ENCODE measurements around the gene FBRS. TPM values are rescaled to one million over a fixed set of nuclear protein-coding genes. Genes with fewer than 3 reads are reported as not detected.
"Not testable (repeated sequence)": the region's sequence is repeated elsewhere in the genome, so short reads cannot be mapped to it uniquely, and the experiment has no call there.

Gene FBRS
- polyA plus RNA-seq (ENCODE audit: insufficient read length in 10 of 10) = 10 to 100 TPM; 25.1 to 38.8 (median 35.1) TPM
- long read RNA-seq, donor 1, partial matches to known transcripts = 0 of 2 reads
- long read RNA-seq, donor 1, other reads (novel, unspliced or antisense) = 0 of 2 reads
- long read RNA-seq, donor 2, partial matches to known transcripts = 0 of 3 reads
- long read RNA-seq, donor 2, other reads (novel, unspliced or antisense) = 0 of 3 reads
- long read RNA-seq, donor 3 = 0 reads
- long read RNA-seq, donor 4, partial matches to known transcripts = 0 of 3 reads
- long read RNA-seq, donor 4, other reads (novel, unspliced or antisense) = 0 of 3 reads
- long read RNA-seq, donor 5, partial matches to known transcripts = 7 of 9 reads
- long read RNA-seq, donor 5, other reads (novel, unspliced or antisense) = 0 of 9 reads
- long read RNA-seq, donor 6, full-length matches to known transcripts = 1 of 6 reads
- long read RNA-seq, donor 6, partial matches to known transcripts = 5 of 6 reads
- long read RNA-seq, donor 6, other reads (novel, unspliced or antisense) = 0 of 6 reads
- long read RNA-seq, donor 7, partial matches to known transcripts = 0 of 2 reads
- long read RNA-seq, donor 7, other reads (novel, unspliced or antisense) = 0 of 2 reads
- long read RNA-seq, donor 8 = 0 reads
- long read RNA-seq, donor 9 = 0 reads

DNA sequence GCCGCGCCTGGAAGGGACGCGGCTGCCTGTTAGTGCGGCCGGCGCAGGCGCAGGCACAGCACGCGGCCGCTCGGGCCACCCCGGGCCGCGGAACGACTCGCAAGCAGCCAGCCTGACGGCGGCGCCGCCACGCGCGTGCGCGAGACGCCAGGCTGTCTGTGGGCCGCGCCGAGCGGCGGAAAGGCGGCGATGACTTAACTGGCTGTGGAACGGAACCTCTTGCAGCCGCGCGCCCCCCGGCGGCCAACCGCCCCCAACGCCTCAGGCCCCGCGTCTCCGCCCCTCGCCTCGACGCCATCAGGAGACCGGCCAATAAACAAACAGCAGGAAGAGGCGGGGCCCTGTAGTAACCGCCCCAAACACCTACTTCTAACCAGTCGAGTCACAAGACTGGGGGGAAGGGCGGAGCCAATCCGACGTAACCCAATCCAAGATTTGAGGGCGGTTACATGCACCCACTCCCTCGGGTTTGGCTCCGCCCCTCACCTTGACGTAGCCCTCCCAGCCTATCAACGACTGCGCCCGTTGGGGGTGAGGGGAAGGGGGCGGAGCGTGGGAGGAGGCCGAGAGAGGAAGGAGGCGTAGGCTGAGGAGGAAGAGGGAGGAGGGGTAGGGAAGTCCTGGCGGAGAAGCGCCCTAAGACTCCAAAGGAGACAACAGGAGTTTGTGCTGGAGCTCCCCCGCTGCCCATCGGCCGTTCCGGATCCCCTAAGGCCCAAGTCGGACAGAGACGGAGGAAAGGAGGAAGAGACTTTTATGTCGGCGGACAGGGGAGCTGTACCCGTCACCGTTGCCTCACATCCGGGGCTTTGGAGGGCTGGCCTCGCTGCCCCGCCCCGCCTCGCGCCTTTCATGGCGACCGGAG lies at the start of gene FBRS:
Gene FBRS, plus strand, starts transcription at position 566 of the 865 bp plus-strand sequence. CDS start 1,088 bp downstream, outside the sequence.
- DNase-seq = peak; percentile 100

DNA sequence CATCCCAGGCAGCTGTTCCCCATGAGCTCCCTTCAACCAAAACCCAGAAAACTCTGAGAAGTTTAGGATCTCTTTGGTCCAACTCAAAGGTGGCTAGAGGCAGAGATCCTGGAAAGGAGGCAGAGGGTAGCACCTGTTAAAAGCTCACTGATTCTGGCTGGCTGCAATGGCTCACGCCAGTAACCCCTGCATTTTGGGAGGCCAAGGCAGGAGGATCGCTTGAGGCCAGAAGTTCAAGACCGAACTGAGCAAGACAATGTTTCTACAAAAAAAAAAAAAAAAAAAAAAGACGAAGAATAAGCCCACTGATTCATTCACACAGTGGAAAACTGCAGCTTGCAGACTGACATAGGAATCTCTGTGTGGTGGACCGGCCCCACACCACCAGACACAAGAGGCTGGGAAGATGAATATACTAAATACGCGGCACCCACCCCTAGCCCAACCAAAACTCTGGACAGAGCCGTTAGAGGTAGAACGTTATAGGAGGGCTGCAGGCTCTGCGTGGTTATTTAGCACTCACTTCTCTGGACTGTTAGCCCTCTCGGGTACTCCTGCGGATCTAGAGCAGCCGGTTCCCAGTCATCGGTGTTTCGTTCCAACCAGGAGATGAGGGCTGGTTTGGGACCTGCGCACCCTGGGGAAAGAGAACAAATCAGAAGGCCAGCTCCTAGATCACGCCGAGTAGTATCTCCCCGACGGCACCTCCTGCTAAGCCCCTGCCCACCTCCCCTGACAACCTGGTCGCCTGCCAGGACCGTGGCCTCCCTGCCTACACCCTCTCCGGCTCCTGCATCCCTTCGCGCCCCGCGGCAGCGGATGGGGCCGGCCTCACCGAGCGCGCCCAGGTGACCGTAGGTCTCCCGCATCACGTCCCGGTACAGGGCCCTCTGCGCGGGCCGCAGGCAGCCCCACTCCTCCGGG lies 49.0 kb upstream of the FBRS start:
- DNase-seq = peak in 2 of 3 donors; percentile 46 to 82

DNA sequence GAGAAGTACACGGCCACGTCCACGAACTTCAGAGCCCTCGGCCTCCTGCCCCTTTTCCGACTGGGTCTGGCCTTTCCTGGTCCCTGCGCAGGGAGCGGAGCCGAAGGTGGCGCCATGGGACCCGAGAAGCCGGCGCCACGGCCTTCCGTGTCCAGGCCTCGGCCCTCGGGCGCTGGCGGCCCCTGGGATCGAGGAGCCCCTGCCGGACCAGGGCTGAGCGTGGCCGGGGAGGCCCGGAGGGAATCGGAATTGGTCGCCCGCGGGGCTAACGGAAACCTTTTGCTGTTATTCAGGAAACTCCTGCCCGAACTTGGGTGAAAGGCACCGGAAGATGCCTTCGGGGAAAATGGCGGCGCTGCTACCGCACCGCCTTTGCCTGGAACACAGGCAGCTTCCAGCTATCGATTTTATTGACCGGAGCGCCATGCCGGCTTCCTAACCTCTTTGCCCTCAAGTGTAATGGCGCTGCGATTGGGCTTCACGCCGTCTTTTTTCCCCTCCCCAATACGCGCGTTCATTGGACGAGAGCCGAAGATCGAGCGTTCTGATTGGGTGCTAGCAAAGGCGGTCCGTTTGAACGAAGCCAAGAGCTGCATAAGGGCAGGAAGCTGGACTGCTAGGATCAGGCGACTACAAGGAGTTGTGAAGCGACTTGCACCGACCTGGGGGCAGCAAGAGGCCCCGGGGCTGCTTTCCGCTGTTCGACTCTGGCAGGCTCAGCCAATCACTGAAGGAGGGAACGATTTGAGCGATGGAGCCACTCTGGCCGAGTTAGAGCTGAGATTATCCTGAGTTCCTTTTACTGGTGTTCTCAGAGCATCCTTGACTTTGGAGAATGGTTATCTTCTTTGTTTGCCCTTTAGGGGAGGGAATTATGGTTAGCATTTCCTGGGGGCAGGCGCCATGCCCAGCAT lies 48.0 kb upstream of the FBRS start, which contains the start of gene ZNF689:
Gene ZNF689, minus strand, starts transcription at position 464 of the 914 bp plus-strand sequence. Its CDS starts 348 bp downstream, at position 116.
- DNase-seq = peak; percentile 98 to 99 (median 99)

DNA sequence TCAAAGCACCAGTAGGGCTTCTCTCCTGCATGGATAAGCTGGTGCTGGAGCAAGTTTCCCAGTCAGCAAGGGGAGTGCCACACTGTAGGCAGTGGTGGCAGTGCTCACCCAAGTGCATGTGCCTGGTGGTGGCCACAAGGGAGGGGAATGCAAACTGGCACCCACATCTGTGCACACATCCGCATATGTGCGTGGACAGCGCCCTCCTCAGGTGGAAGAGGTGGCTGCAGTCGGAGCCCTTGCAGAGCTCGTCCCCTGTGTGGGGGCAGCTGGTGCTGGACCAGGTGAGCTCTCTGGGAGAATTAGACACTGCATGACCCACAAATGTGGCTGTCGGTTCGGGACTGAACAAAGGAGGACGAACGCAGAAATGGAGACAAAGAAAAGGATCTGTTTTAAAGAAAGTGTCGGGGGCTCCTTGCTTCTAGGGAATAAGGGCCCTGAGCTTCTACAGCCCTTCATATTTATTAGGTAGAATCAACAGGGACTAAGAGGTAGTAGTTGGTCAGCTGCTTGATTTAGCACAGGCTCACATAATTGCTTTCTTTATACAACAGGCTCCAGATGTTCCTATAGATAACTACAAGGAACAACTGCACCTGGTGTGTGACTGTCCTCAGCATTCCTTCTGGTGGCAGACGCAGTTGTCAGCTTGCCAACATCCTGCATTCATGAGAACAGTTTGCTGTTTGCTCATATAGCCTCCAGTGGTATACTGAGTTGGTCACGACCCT lies 42.7 kb upstream of the FBRS start:
- DNase-seq = no peak

DNA sequence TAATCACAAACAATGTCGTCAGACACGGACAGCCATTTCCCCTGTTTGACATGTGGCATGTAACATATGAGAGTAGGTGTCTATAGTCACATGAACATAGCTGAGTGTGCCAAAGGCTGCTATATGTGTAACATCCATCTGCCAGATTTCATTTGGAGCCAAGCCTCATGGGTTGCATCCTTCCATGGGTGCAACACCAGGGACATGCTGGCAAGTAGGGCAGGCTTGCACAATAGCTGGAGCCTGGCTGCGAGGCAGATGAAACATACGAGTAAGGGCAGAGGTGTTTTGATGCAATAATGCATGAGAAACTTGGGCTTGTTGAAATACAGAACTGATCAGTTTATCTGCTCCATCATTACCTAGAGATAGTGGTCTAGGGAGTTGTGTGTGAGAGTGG lies 39.0 kb upstream of the FBRS start:
- DNase-seq = no peak

DNA sequence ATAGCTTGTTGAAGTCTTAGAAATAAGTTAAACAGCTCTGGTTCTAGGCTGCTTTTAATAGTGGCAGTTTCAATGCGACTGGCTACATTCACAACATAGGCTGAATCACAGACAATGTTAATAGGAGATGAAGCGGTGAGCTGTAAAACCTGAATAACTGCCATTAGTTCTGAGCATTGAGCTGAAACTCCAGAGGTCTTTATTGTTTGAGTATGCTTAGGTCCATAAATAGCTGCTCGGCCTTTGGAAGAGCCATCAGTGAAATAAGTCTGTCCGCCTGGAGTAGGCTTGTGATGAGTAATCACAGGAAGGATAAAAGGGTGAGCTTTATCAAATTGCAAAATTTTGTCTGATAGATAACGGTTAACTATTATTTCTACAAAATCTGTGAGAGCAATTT lies 38.6 kb upstream of the FBRS start:
- DNase-seq = no peak

DNA sequence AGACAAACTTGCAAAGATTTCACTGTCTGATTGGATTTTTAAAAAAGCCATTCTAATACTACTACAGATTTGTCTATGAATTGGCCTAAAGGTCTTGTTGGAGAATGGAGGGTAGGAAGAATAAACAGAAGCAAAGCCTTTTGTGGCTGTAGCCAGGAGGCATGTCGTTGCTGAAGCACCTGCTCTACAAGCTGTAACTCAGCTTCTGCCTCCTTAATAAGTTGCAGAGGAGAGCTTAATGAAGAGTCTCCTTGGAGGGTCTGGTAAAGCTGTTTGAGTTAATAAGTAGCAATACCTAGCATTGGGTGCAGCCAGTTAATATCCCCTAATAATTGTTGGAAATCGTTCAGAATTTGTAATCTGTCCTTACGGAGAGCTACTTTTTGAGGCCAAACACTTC lies 38.1 kb upstream of the FBRS start:
- no peak for DNase-seq

DNA sequence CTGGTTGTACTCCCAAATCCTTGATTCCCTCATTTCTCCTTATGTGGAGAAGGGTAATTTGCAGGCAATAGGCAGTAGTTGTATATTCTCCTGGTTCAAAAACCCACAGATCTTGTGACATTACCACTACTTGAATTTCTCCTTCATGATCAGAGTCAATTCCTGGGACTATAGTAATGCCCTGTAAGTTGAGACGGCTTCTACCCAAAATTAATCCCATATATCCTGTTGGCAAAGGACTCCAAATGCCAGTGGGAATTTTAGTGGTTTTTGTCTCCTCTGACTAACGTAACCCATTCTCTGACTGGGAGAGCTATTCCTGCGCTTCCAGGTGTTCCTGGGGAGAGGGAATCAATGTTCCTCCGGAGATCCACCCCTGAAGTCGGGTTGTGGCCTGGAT lies 36.5 kb upstream of the FBRS start:
- DNase-seq = no peak

DNA sequence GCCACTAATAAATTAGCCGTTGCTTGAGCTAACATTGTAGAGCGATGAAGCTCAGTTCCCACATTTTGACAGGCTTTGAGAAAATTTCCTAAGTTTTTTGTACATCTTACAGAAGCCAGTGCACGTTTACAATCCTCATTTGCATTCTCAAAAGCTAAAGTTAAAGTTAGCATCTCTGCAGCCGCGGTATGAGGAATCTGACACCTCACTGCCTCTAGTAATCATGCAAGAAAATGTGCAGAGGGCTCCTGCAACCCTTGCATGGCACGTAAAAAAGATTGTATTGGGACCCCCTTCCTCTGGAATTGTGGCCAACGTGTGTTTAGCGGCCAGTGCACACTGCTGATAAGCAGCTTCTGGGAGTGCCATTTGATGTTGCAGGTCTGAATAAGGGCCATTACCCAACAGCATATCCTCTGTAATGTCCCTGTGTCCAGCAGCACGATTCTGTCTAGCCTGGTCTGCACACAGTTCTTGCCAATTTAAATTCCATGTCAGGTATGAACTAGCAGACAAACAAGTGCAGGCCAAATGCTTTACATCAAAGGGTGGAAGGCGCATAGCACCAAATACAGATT lies 35.7 kb upstream of the FBRS start:
- no peak for DNase-seq

DNA sequence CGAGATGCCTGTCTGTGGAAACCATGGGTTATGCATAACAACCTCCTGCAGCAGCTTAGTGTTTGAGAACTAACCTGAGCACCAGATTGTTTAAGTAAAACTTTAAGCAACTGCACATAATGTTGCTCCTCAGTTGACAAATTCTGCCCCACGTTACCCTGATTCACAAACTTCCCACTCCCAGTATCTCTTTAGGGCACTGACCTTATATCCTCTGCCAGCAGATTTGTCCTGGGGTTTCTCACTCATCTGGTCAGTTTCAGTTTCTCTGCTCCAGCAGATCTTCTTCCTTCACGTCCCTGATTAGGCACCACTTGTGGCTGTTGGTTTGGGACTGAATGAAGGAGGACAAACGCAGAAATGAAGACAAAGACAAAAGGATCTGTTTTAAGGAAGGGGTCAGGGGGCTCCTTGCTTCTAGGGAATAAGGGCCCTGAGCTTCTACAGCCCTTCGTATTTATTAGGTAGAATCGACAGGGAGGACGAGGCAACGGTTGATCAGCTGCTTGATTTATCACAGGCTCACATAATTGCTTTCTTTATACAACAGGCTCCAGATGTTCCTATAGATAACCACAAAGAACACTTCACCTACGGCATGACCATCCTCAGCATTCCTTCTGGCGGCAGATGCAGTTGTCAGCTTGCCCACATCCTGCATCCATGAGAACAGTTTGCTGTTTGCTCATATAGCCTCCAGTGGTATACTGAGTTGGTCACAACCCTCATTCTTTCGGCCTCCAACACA lies 34.5 kb upstream of the FBRS start:
- DNase-seq = no peak

DNA sequence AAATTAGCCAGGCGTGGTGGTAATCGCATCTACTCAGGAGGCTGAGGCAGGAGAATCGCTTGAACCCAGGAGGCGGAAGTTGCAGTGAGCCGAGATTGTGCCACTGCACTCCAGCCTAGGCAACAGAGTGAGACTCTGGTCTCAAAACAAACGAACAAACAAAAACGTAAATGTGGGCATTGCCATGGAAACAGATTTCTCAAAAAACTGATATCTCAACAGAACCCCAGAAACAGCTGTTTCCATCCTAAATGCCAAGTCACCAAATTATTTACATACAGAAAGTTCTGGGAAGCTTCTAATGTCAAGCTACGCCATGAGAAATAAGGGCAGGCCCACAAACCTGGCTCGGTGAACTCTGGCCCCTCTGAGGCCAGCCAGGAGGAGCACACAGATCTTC lies 32.0 kb upstream of the FBRS start:
- no peak for DNase-seq

DNA sequence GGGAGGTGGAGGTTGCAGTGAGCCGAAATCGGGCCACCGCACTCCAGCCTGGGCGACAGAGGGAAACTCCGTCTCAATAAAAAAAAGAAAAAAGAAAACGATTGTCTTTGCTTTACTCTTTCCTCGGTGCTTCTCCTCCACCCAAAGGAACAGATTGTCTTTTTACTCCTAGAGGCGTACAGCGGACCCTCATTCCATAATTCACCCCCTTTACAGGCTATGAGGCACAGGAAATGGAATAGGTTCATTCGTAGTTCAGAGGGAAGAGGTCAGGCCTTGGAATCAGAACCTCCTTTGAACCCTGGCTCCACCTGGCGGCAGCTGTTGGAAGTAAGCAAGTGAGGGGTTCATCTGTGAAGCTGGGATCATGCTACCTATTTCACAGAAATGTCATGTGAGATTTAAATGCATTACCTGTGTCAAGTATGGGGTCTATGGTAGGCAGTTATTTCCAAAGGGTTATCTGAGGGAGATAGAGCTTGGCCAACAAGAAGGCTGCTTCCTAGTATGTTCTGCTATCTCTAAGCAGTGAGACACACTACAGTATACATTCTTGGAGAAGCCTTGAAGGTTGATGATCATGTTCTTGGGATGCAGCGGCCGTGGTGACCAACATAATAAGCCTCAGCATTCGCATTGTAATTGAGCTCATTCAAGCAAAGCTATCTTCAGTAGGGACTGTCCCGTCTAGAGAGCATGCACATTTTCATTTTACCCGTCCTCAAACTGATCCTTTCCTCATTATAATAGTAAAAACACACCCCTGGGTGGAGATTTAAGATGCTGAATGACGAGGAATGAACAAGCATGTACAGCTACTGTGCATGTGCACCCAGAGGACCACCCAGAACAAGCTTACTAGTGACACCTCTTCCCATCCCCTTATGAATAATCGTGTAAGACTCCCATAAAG lies 29.3 kb upstream of the FBRS start:
- peak; percentile 67 to 88 (median 83) for DNase-seq

DNA sequence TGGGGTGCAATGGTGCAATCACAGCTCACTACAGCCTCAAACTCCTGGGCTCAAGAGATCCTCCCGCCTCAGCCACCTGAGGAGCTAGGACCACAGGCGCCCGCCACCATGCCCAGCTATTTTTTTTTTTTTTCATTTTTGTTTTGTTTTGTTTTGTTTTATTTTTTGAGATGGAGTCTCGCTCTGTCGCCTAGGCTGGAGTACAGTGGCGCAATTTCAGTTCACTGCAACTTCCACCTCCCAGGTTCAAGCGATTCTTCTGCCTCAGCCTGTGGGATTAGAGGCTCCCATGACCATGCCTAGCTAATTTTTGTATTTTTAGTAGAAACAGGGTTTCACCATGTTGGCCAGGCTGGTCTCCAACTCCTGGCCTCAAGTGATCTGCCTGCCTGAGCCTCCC lies 25.8 kb upstream of the FBRS start:
- not testable (repeated sequence) for DNase-seq

DNA sequence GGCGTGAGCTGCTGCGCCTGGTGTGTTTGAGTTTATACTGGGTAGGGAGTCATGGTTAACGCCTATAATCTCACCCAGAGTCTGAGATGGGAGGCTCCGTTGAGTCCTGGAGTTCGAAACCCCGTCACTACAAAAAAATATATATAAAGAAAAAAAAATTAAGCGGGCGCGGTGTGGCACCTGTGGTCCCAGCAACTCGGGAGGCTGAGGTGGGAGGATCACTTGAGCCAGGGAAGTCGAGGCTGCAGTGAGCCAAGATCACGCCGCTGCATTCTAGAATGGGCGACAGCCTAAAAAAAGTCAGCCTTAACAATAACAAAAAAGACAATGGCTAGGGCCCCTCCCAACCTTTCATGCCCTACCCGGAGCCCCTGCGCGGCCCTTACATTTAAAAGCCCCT lies 24.7 kb upstream of the FBRS start:
- DNase-seq = no peak

DNA sequence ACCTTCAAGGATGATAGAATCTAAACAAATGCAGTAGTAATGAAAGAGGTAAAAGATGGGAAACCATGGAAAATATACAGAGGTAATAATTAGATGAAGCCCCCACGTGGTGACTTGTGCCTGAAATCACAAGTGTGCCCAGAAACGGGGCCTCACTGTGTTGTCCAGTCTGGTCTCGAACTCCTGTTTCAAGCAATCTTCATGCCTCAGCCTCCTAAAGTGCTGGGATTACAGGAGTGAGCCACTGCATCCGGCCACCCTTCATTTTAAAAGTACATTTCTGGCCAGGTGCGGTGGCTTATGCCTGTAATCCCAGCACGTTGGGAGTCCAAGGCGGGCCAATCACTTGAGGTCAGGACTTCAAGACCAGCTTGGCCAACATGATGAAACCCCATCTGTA lies 21.6 kb upstream of the FBRS start:
- no peak for DNase-seq

DNA sequence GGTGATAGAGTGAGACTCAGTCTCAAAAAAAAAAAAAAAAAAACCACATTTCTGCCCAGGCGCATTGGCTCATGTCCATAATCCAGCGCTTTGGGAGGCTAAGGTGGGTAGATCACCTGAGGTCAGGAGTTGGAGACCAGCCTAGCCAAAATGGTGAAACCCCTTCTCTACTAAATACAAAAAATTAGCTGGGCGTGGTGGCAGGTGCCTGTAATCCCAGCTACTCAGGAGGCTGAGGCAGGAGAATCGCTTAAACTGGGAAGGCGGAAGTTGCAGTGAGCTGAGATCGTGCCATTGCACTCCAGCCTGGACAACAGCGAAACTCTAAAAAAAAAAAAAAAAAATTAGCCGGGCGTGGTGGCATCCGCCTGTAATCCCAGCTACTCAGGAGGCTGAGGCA lies 21.1 kb upstream of the FBRS start:
- DNase-seq = not testable (repeated sequence)

DNA sequence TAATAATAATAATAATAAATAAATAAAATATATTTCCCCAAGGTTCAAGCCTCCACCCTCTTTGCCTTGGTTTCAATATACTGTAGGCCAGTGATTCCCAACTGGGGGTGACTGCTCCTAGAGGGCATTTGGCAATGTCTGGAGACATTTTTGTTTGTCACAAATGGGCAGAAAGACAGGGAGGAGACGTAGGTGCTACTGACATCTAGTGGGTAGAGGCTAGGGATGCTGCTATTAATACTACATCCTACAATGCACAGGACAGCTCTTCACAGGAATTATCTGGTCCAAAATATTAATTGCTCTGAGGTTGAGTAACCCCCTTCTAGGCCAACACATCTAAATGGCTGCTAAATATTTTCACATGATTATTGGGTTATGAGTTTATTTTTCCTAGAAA lies 20.3 kb upstream of the FBRS start:
- no peak for DNase-seq

Measured in muscle of back (tissue), 13 donors.